MM.1S (cell line): ENCODE measurements around the gene LRRC56.
"Not testable (repeated sequence)": the region's sequence is repeated elsewhere in the genome, so short reads cannot be mapped to it uniquely, and the experiment has no call there.

Experiments
- DNase-seq: peaks from one replicate; pipeline ENCODE4 v3.0.0-alpha.2; 2015
- H2AFZ ChIP-seq: fragments of 300-600 bp; sonication (generic); 2 replicates; pipeline ENCODE4 v1.6.0; 2016; ENCODE audit warnings: antibody characterized with exemption, low read length
- H3F3A ChIP-seq: fragments of 300-600 bp; sonication (generic); 2 replicates; pipeline ENCODE4 v1.6.1; 2016; ENCODE audit warnings: mild to moderate bottlenecking, antibody characterized with exemption, low read length, moderate library complexity, mixed read lengths; ENCODE audit not compliant: insufficient read depth
- H3K27ac ChIP-seq: fragments of 300-600 bp; sonication (generic); 2 replicates; pipeline ENCODE4 v1.5.1; 2016; ENCODE audit warnings: mild to moderate bottlenecking, low read length
- H3K27me3 ChIP-seq: fragments of 300-600 bp; sonication (generic); replicated peaks from 2 replicates; pipeline ENCODE4 v1.6.0; 2016; ENCODE audit warnings: low read length; ENCODE audit not compliant: insufficient read depth
- H3K36me3 ChIP-seq: fragments of 300-600 bp; sonication (generic); replicated peaks from 2 replicates; pipeline ENCODE4 v1.6.1; 2016; ENCODE audit warnings: mild to moderate bottlenecking, low read length, mixed read lengths; ENCODE audit not compliant: insufficient read depth
- H3K4me1 ChIP-seq: fragments of 300-600 bp; sonication (generic); 2 replicates; pipeline ENCODE4 v1.6.1; 2016; ENCODE audit warnings: low read length, mixed read lengths
- H3K4me2 ChIP-seq: fragments of 300-600 bp; sonication (generic); 2 replicates; pipeline ENCODE4 v1.6.0; 2016; ENCODE audit warnings: low read depth, low read length
- H3K4me3 ChIP-seq: fragments of 300-600 bp; sonication (generic); 2 replicates; pipeline ENCODE4 v1.5.1; 2016; ENCODE audit warnings: low read length, mixed read lengths
- H3K79me2 ChIP-seq: fragments of 300-600 bp; sonication (generic); 2 replicates; pipeline ENCODE4 v1.6.1; 2016; ENCODE audit warnings: mixed run types, low read length, mixed read lengths
- H3K9ac ChIP-seq: fragments of 300-600 bp; sonication (generic); 2 replicates; pipeline ENCODE4 v1.6.1; 2016; ENCODE audit warnings: low read length, mixed read lengths
- H3K9me2 ChIP-seq: fragments of 300-600 bp; sonication (generic); replicated peaks from 2 replicates; pipeline ENCODE4 v1.6.1; 2016; ENCODE audit warnings: mild to moderate bottlenecking, low read length, mixed read lengths; ENCODE audit not compliant: insufficient read depth
- H3K9me3 ChIP-seq: fragments of 300-600 bp; sonication (generic); replicated peaks from 2 replicates; pipeline ENCODE4 v1.6.1; 2016; ENCODE audit warnings: mild to moderate bottlenecking, low read length, mixed read lengths; ENCODE audit not compliant: insufficient read depth
- H4K20me1 ChIP-seq: fragments of 300-600 bp; sonication (generic); 2 replicates; pipeline ENCODE4 v1.6.1; 2016; ENCODE audit warnings: mild to moderate bottlenecking, low read length, moderate library complexity, mixed read lengths; ENCODE audit not compliant: insufficient read depth
- CTCF ChIP-seq: fragments of 300-600 bp; sonication (generic); IDR thresholded peaks from 2 replicates; pipeline ENCODE4 v1.5.1; 2016; ENCODE audit warnings: antibody characterized with exemption, low read length, mixed read lengths
- EZH2 ChIP-seq: fragments of 300-600 bp; sonication (generic); optimal IDR thresholded peaks from 2 replicates; pipeline ENCODE3; 2017; ENCODE audit warnings: low read depth, mild to moderate bottlenecking, antibody characterized with exemption, low read length, mixed read lengths
- EZH2phosphoT487 ChIP-seq: fragments of 300-600 bp; sonication (generic); IDR thresholded peaks from 2 replicates; pipeline ENCODE4 v1.6.1; 2018; ENCODE audit warnings: antibody characterized with exemption, low read length

LRRC56 gene

GRCh38 chr11:515131-515530 is 22.2 kb upstream of the LRRC56 start:
- Histone ChIP-seq H4K20me1 (no peaks in the 10 kb centered on the region), H3K9ac (no peak overlapping the region), H3K9me3 (no peaks in the 10 kb centered on the region), H3K4me3 (no peak overlapping the region), H3K27ac (no peak overlapping the region), H3K9me2 (no peaks in the 10 kb centered on the region), H3F3A (no peaks in the 10 kb centered on the region), H3K4me2 (no peak overlapping the region), H3K36me3 (no peaks in the 10 kb centered on the region), H2AFZ (no peak overlapping the region), H3K79me2 (no peaks in the 10 kb centered on the region), H3K4me1 (no peaks in the 10 kb centered on the region), H3K27me3 (no peaks in the 10 kb centered on the region)
- TF ChIP-seq EZH2phosphoT487: no peak
- TF ChIP-seq EZH2: no peak
- no peak for TF ChIP-seq CTCF
- DNase-seq: no peak

GRCh38 chr11:516400-516799 is 20.9 kb upstream of the LRRC56 start:
- H3K9ac ChIP-seq: no peak overlapping the region
- no peak for TF ChIP-seq CTCF
- TF ChIP-seq EZH2: no peak
- TF ChIP-seq EZH2phosphoT487: no peak

GRCh38 chr11:516918-517685 is 20.2 kb upstream of the LRRC56 start:
- not testable (repeated sequence) for DNase-seq, H3K27me3 ChIP-seq, H3K79me2 ChIP-seq, H3F3A ChIP-seq, H3K27ac ChIP-seq, H4K20me1 ChIP-seq, H3K9me3 ChIP-seq, H3K4me3 ChIP-seq, H3K9ac ChIP-seq, H3K9me2 ChIP-seq, H3K4me2 ChIP-seq, H3K4me1 ChIP-seq, H2AFZ ChIP-seq, H3K36me3 ChIP-seq

More at GRCh38 chr11:516400-516799, 20.9 kb upstream of the LRRC56 start:
- H3K4me1 ChIP-seq: no peaks in the 10 kb centered on the region
- no peaks in the 10 kb centered on the region for H3K79me2 ChIP-seq
- H3K27ac ChIP-seq: no peak overlapping the region
- no peak overlapping the region for H3K4me3 ChIP-seq
- H3K27me3 ChIP-seq: no peaks in the 10 kb centered on the region
- H2AFZ ChIP-seq: no peak overlapping the region
- no peaks in the 10 kb centered on the region for H3F3A ChIP-seq
- no peaks in the 10 kb centered on the region for H3K9me2 ChIP-seq
- H3K4me2 ChIP-seq: no peak overlapping the region
- H4K20me1 ChIP-seq: no peaks in the 10 kb centered on the region
- no peaks in the 10 kb centered on the region for H3K36me3 ChIP-seq
- no peaks in the 10 kb centered on the region for H3K9me3 ChIP-seq
- DNase-seq: no peak

GRCh38 chr11:518463-519202 is 18.7 kb upstream of the LRRC56 start:
- no peaks in the 10 kb centered on the region for H3K27me3 ChIP-seq
- DNase-seq: no peak
- H3K79me2 ChIP-seq: no peaks in the 10 kb centered on the region
- H3K9me2 ChIP-seq: no peaks in the 10 kb centered on the region
- TF ChIP-seq CTCF (peak; percentile 26), EZH2 (no peak), EZH2phosphoT487 (no peak)
- no peak overlapping the region for H3K27ac ChIP-seq
- no peaks in the 10 kb centered on the region for H3K4me1 ChIP-seq
- H4K20me1 ChIP-seq: no peaks in the 10 kb centered on the region
- no peaks in the 10 kb centered on the region for H3K36me3 ChIP-seq
- H2AFZ ChIP-seq: no peak overlapping the region
- no peaks in the 10 kb centered on the region for H3K9me3 ChIP-seq
- H3F3A ChIP-seq: no peaks in the 10 kb centered on the region
- H3K4me2 ChIP-seq: no peak overlapping the region
- no peak overlapping the region for H3K4me3 ChIP-seq
- no peak overlapping the region for H3K9ac ChIP-seq
